HG03457 (cell line): Measurements from ENCODE around the gene TMEM244.
"Not testable (repeated sequence)": the region's sequence is repeated elsewhere in the genome, so short reads cannot be mapped to it uniquely, and the experiment has no call there.

ENCODE experiments used
- ATAC-seq: cut with Tn5 transposase; IDR thresholded peaks from one replicate; pipeline ENCODE4 v1.9.1; 2021; ENCODE audit warnings: moderate number of reproducible peaks; ENCODE audit not compliant: unreplicated experiment

The TMEM244 gene

DNA sequence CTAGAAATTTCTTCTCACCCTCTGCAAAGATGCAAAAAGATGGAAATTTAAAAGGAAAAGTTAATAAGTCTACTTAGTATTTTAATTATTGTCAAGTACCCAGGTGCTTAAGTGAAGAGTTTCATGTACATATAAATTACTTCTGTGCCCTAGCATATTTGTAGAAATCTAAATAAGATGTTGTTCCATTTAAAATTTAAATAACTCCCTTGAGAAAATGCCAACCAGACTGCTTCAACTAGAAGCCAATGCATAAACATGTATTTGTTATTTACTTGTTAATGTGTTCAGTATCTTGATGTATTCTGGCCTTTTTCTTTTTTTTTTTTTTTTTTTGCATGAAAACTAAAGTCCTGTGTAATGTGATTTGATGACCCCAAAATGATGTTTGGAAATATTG, 6.3 kb upstream of the TMEM244 start:
- ATAC-seq = no peak

DNA sequence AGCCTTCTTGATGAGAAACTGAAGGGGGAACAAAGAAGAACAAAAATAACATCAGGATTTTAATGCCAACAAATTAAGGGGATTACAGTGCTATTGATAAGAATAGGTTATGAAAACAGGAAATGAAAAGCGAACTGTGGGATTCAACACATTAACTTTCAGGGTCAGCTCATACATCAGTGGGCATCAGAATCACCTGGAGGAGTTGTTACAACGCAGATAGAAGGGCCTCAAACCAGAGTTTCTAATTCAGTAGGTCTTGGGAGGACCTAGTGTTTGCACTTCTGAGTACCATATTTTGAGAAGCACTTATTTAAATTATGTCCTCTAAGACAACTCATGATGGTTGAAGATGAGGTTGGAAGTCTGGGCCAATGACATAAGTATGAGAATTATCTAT, 5.6 kb upstream of the TMEM244 start:
- ATAC-seq = no peak

DNA sequence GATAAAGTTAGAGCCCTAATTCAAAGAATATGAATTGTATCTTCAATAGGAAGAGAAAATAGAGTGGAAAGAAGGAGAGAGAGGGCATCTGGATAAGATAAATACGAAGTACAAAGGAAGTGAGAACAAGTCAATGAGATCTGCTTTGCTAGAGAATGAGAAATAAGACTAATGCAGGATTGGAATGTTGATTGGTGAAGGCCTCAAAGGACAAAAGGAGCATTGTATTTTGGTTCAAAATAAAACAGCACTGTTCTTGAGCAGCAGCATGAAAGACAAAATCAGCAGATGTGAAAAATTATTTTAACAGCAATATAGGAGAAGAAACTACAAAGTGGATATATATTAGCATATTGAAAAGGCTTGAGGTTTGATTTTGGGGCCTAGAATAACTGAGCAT, 5.1 kb upstream of the TMEM244 start:
- ATAC-seq = no peak

DNA sequence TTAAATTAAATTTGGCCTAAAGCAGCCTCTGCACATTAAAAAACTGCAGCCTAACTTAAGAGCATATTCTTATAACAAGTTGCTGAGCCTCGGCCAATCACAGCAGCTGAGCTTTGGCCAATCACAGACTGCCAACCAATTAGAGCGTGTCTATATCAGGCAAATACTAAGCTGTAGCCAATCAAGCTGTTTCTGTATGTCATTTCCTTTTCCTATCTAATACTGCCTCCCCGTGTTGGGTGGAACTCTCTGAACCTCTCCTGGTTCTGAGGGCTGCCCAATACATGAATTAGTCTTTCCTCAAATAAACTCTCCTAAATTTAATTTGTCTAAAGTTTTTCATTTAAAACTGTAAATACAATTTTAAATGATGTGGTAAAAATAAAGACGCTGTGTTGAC, 3.9 kb upstream of the TMEM244 start:
- no peak for ATAC-seq

DNA sequence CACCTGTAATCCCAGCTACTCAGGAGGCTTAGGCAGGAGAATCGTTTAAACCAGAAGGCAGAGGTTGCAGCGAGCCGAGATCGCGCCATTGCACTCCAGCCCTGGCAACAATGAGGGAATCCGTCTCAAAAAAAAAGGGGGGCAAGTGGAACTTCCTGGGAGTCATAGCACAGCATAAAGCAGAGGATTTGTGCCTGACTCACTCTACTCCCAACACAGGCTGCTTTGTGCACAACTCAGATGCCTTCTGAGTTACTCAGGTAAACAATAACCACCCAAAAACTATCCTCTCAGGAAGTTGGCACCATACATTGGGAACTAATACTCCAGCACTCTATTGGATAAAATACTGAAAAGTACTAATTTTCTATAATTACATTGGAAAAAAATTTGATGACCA, 2.5 kb upstream of the TMEM244 start:
- ATAC-seq = no peak

DNA sequence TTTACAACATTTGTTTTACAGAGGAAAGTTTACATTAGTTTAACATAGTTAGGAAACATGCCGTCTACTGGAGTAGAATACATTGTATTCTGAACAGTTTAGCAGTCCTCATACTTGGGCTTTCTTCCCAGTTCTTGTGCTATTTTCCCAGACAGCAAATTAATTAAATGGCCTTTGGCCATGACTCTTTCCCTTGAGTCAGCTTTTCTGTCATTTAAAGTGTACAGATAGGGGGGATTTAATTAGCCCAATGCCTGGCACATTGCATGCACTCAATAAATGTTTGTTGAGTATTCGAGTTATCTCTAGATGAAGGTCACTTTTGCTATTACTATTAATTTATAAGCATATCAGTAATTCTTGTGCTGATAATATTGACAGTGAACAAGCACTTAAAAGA, 1.6 kb downstream of the TMEM244 start:
- no peak for ATAC-seq

DNA sequence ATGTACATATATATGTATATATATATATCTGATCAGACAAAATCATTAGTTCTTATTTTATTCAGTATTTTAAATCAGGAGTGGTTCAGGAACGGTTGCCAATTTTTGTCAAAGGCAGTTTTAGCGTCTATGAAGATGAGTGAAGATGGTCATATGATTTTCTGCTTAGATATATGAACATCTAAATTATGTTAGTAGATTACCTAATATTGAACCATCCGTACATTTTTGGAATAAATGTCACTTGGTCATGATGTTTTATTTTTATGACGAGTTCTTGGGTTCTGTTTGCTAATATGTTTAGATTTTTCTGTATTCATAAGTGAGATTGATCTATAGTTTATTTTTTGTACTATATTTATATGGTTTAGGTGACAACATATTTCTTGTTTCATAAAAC, 3.3 kb downstream of the TMEM244 start:
- ATAC-seq = no peak

DNA sequence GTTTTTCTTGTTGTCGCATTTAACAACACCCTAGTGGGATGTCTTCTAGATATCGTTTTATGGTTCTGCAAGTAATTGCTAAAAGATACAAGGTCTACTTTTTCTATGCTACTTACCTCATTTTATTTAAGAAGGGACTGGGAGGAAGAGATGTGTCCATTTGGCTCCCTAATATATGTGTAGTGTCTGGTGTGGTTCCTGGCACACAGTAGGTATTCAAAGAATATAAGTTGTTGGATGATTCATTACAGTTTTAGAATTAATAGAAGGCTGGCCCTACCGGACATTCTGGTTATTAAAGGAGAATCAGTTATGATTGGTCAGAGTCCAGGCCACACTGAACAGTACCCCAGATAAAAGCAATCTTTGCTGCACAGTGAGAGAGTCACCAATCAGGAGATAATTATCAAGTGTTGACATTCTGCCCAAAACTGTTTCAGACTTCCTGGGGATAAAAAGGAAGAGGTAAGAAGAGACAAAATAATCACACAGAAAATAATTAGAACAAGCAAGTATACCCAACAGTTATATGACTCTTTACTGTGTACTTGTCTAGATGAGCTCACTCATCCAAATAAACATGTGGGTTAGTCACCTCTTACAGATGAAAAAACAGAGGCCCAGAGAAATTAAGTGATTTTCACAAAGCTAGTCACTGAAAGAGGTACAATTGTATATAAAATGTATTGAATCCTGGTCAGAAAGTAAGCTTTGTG, 7.0 kb downstream of the TMEM244 start:
- no peak for ATAC-seq

DNA sequence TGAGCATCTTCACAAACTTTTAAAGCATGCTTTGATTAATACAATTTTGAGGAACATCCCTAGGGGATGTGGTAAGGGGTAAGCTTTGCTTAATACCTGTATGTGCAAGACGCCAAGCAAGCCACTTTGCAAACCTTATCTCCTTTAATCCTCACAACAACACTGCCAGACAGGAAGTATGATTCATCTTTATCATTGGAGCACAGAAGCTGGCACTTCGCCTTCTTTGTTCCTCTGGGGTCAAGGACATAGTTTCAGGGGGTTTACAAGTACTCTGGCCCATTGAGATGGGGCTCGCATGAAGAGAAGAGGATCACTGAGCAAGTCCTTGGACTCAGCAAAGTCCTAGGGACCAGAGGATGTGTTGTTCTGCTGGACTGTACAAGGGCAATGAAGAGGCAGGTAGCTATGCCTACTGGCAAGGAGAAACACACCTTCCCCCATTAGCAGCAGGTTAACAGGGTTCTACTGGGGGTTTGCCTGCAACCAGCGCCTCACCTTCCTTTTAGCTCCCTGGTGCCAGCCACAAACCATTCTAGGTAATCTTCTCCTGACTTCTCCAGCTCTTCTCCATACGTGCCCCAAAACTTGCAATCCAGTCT, 8.8 kb downstream of the TMEM244 start:
- ATAC-seq = no peak

DNA sequence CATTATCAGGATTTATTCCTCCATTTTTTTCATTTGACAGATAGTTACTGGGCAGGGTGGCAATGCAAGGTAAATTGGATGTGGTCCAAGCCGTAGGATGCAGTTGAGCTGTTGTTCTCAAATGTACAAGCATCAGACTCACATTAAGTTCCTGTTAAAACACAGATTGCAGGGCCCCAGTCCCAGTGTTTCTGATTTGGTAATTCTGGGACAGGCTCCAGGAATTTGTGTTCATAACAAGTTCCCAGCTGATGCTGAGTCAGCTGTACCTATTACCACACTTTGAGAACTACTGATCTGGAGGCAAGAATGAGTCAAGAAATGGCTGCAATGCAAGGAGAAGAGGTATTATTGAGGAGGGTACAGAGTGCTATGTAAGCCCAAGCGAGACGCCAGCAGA, 11.7 kb downstream of the TMEM244 start:
- ATAC-seq = no peak

DNA sequence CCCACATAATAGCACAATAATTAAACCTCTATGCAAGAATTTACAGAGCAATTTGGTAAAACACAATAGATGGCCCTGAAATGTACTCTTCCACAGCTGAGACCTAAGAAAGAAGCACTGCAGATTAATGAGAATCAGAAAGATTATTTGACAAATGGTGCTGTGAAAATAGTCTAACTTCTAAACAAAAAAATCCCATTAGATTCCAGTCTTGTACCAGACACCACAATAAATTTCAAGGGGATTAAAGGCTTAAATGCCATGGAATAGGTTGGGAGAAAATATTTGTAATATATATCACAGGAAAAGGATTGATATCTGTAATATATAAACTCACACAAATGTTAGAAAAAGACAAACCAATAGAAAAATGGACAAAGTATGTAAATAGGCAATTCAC, 14.4 kb downstream of the TMEM244 start:
- no peak for ATAC-seq

DNA sequence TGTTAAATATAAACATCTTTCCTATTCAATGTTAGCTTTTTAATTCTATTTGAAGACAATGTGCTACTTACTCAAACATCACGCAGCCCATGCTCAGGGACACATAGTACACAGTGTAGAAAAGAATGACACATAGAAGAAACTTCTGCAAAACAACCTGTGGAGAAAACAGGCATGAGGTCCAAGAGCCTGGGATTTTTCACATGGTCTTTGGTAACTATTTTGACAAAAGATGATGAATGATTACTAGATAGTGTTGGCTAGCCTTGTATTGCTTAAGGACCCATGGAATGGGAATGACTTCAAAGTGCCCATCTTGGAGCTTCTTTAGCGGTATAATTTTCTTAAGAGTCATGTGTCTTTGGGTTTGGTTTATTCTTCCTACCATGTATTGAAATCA, 15.4 kb downstream of the TMEM244 start:
- no peak for ATAC-seq

DNA sequence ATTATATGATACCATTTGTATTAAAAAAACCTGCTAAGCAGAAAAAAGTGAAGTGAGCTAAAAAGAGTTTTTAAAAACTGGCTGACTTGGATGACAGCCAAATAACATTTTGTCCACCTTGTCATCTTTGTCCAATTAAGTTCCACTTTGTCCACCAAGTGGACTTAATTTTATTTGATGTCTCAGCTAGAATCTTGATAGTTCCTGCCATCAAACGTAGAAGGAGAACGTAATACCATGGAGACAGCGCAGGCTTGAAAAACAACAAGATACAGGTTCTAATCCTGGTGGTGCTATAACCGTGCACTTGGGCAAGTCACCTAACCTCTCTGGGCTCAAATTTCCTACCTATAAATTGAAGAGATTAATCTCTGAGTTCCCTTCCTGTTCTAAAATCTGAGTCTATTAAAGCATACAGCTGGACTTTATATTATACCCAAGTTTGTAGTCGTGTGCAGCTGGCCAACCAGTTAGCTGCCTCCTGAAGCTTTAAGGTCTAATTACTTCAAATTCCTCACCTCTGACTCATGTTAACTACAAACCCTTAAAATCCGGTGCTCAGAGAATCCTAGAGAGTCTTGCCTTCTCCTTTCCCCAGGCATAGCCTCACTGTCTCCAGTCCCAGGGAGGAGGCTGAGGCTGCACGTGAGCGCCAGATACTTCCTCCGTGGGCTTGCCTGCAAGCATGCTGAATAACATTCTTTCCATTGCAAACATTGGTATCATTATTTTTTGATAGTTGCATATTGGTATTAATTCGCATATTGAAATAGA, 16.8 kb downstream of the TMEM244 start:
- ATAC-seq = no peak

DNA sequence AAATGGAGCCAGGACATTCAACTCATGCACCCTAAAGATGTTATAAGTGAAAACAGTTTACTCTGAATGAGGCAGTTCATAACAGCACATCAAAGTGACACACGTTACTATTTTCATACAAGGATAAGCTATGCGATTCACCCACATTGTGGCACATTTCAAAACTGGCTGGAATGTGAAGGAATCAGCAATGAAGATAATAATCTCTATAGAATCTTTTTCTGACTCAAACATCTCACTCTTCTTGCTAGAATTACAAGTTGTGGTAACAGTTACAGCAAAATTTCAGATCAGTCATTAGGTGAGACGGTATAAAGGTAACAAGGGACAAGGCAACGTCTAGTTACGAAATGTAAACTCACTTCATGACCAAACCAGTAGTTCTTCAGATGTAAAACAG, 17.5 kb downstream of the TMEM244 start:
- ATAC-seq = no peak

DNA sequence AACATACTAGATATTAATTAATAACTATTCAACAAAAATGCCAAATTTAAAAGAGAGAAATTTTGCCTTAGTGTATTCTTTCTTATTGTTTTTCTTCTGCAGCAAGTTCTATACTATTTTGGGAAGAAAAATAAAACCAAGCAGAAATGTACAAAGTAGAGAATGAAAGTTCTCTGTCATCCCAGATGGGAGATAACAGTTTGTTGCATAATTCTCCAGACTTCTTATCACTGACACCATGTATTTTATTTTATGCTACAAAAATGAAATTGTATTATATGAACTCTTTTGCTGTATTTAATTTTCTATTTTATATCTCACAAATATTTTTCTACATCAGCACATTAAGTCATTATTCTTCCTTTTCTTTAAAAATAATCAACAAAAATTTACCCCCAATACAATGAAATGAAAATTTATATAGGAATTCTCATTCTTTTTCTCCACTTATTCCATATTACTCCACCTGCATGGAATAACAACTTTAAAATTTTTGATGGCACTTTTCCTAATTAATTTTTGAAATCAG, 18.2 kb downstream of the TMEM244 start:
- no peak for ATAC-seq

DNA sequence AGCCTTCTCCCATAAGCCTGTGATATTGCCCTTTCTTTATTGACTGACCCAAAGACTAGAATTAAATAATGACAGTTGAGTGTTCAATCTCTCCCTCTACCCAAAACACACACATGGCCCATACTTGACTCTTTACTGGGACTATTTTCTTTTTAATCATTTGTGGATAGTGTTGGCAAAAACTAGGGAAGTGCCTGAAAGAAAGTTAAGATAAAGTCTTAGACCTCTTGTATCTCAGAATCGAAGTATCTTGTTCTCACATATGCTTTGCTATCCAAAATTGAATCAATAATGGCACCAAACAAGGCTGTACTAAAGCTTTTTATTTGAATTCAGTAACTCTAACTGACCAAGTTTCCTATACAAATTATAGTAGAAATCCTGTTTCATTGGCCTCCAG, 19.0 kb downstream of the TMEM244 start:
- no peak for ATAC-seq

DNA sequence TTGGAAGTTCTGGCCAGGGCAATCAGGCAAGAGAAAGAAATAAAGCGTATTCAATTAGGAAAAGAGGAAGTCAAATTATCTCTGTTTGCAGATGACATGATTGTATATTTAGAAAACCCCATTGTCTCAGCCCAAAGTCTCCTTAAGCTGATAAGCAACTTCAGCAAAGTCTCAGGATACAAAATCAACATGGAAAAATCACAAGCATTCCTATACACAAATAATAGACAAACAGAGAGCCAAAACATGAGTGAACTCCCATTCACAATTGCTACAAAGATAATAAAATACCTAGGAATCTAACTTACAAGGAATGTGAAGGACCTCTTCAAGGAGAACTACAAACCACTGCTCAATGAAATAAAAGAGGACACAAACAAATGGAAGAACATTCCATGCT, 21.6 kb downstream of the TMEM244 start:
- not testable (repeated sequence) for ATAC-seq

DNA sequence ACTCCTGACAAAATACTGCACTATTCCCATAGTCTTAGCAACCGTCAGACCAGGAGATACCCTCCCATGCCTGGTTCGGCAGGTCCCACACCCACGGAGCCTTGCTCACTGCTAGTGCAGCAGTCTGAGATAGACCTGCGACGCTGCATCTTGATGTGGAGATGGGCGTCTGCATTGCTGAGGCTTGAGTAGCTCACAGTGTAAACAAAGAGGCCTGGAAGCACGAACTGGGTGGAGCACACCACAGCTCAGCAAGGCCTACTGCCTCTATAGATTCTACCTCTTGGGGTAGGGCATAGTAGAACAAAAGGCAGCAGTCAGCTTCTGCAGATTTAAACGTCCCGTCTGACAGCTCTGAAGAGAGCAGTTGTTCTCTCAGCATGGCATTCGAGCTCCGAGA, 25.4 kb downstream of the TMEM244 start:
- ATAC-seq = no peak

DNA sequence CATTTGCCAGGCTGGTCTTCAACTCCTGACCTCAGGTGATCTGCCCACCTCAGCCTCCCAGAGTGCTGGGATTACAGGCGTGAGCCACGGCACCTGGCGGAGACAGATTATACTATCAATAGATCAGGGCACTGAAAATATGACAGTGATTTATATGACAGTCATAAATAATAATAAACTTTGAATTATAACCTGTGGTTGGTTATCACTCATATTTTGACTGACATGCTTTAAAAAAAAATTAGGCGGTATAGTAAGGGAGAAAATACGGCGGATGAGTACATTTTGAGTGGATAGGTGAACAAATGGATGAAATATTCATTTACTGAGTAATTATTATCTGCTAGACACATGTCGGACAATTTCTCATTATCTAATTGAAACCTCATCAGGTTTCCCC, 28.8 kb downstream of the TMEM244 start:
- no peak for ATAC-seq

DNA sequence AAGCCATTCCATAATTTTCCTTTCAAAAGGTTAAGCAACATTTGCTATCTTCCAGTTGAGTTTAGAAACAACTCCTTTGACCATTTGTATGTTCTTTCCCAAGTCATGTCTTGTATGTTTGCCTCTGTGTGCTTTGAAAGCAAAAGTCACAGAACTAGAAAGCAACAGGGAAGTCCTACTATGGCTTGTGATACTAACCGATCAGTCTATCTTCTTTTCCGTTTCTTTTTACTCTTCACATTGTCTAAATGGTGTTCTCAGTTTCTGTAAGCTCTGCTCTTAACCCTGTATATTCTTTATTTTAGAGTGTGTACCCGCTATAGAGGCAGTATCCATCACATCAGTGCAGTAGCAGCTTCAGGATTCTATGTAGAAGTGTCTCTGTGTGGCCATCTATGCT, 32.9 kb downstream of the TMEM244 start:
- no peak for ATAC-seq

DNA sequence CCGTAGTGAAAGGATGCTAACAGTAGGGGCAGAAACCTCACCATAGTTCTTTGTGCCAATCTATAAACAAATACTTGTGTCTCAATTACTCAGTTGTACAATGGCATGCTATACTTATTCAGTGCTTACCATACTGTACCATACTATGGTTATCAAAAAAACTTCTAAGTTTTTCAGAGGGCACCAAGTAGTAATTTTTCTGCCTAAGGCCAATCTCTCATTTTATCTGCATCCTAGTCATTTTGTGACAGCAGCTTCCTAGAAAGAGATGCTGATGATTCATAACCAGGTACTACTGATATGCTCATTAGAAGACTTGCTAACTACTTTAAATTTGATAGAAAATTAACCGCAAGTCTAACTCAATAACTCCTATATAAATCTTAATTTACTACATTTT, 42.9 kb downstream of the TMEM244 start:
- ATAC-seq = no peak

DNA sequence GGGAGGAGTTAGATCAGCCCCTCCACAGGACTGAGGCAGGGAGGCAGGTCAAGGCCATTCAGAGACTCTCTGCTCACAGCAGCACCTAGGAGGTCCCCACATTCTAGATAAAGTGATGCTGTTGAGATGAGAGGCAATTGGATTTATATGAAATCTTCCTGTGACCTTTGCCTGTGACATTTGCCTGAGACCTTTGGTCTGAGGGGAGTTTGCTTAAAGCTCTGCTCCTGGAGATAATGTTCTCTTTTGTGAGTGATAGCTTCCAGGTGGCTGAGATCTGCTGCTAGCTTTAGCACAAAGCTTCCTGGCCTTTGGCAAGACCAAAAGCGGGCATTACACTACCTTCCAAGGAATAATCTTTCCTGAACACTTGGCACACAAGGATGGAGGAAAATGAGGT, 43.3 kb downstream of the TMEM244 start:
- no peak for ATAC-seq
